ENCODE results near the gene SYNPO. TPM values are rescaled to one million over a fixed set of nuclear protein-coding genes. Genes with fewer than 3 reads are reported as not detected.

The SYNPO gene
- total RNA-seq, 2 donors from 2014 or later, result 0.30 to 0.36 TPM

DNA sequence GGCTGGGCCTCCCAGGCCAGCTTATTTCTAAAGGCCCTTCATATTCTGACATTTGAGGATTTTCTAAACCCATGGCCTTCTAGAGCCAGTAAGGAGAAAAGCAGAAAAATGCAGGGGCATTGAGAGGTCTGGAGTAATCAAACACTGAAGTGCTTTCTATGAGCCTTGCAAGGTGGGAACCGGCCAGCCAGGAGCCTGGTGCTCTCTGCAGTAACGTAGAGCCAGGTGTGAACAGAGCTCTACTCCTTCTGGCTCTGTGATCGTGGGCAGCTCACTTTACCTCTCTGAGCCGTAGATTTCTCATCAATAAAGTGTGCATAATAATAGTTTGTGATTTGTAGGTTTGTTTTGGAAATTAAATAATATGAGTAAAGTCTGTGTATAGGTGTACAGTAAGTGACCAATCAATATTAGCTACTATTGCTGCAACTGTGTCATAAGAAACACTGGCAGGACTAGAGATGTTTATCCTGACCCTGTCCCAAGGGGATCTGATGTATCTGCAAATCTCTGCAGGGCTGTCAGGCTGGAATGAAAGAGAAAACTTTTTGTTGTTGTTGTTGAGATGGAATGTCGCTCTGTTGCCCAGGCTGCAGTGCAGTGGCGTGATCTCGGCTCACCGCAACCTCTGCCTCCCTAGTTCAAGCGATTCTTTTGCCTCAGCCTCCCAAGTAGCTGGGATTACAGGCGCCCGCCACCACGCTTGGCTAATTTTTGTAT, 2.7 kb downstream of the SYNPO start:
- Mint-ChIP-seq H3K27me3 (ENCODE audit: low read depth) (no peaks in the 10 kb centered on the region), H3K27ac (no peak overlapping the region), H3K4me1 (ENCODE audit: low read depth) (no peaks in the 10 kb centered on the region), H3K36me3 (ENCODE audit: insufficient read depth in 2 of 2) (no peaks in the 10 kb centered on the region), H3K9me3 (no peaks in the 10 kb centered on the region), H3K4me3 (no peak overlapping the region)
- ATAC-seq (replicated peaks in 1 of 2) (no peak), DNase-seq (no peak)

DNA sequence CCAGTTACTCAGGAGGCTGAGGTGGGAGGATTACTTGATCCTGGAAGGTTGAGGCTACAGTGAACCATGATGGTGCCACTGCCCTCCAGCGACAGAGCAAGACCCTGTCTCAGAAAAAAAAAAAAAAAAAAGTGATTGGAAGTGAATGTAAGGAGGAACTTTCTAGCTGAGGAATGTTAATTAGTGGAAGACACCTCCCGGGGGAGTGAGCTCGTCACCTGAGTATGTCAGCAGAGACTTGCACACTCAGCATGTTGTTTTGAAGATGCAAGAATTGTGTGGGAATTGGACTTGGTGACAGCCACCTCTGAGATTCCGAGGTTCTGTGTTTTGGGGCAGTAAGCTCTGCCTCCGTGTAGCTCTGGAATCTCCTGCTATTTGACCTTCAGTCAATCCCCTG, 3.6 kb downstream of the SYNPO start:
- Mint-ChIP-seq H3K4me1 (ENCODE audit: low read depth) (no peaks in the 10 kb centered on the region), H3K9me3 (no peaks in the 10 kb centered on the region)

DNA sequence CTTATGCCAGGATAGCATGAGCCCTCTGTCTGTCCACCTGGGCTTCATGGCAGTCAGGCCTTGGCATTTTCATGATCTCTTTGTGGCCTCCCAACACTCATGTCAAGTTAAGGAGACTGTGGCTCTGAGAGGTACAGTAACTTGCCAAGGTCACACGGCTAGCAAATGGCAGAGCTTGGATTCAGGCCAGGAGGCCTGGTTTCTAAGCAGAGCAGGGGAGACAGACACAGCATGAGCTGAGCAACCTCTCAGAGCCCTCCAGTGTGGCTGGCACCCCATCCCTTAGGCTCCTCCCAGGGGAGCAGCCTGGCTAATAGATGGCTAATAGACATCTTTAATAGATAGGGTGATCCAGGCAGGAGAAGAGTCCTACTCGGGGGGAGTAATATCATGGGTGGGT, 4.1 kb downstream of the SYNPO start:
- H3K36me3 Mint-ChIP-seq (ENCODE audit: insufficient read depth in 2 of 2), result no peaks in the 10 kb centered on the region

More for the DNA sequence above, 3.6 kb downstream of the SYNPO start:
- Mint-ChIP-seq H3K4me3 (no peak overlapping the region), H3K27me3 (ENCODE audit: low read depth) (no peaks in the 10 kb centered on the region), H3K36me3 (ENCODE audit: insufficient read depth in 2 of 2) (no peaks in the 10 kb centered on the region), H3K27ac (no peak overlapping the region)
- no peak for ATAC-seq (replicated peaks in 1 of 2)
- no peak for DNase-seq

DNA sequence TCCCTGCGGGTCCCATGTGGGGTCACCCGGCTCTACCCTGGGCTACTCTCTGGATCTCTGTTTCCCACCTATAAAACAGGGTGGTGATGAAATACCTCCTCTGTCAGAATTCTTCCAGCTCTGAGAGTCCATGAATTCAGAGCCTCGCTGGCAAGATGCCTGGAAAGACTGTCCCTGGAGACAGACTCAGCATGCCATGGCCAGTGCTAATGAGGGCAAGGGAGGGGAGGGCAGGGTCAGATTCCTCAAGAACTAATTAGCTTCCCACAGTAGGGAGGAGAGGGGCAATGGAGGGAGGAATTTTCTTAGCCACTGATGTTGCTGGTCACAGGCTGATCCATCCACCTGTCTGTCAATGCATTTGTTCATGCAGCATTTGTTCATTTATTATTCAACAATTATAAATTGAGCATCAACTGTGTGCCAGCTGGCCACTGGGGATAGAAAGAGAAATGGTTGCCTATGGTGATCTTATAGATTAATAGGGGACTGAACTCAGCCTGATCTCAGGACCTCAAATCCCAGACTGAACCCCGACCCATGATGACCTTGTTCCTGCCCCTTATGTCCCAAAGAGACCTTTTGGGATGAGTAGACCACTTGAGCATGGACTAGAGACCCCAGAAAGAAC, 4.7 kb downstream of the SYNPO start:
- H3K4me1 Mint-ChIP-seq (ENCODE audit: low read depth), result no peaks in the 10 kb centered on the region
- ATAC-seq (replicated peaks in 1 of 2) (no peak), DNase-seq (no peak)
- H3K9me3 Mint-ChIP-seq, result no peaks in the 10 kb centered on the region
- H3K27me3 Mint-ChIP-seq (ENCODE audit: low read depth), result no peaks in the 10 kb centered on the region
- no peak overlapping the region for H3K4me3 Mint-ChIP-seq
- no peak overlapping the region for H3K27ac Mint-ChIP-seq
- no peaks in the 10 kb centered on the region for H3K36me3 Mint-ChIP-seq (ENCODE audit: insufficient read depth in 2 of 2)

More for the DNA sequence above, 4.1 kb downstream of the SYNPO start:
- DNase-seq, result no peak
- H3K4me1 Mint-ChIP-seq (ENCODE audit: low read depth), result no peaks in the 10 kb centered on the region
- no peaks in the 10 kb centered on the region for H3K27me3 Mint-ChIP-seq (ENCODE audit: low read depth)
- H3K27ac Mint-ChIP-seq, result no peak overlapping the region
- no peaks in the 10 kb centered on the region for H3K9me3 Mint-ChIP-seq
- ATAC-seq (replicated peaks in 1 of 2), result no peak
- H3K4me3 Mint-ChIP-seq, result no peak overlapping the region

DNA sequence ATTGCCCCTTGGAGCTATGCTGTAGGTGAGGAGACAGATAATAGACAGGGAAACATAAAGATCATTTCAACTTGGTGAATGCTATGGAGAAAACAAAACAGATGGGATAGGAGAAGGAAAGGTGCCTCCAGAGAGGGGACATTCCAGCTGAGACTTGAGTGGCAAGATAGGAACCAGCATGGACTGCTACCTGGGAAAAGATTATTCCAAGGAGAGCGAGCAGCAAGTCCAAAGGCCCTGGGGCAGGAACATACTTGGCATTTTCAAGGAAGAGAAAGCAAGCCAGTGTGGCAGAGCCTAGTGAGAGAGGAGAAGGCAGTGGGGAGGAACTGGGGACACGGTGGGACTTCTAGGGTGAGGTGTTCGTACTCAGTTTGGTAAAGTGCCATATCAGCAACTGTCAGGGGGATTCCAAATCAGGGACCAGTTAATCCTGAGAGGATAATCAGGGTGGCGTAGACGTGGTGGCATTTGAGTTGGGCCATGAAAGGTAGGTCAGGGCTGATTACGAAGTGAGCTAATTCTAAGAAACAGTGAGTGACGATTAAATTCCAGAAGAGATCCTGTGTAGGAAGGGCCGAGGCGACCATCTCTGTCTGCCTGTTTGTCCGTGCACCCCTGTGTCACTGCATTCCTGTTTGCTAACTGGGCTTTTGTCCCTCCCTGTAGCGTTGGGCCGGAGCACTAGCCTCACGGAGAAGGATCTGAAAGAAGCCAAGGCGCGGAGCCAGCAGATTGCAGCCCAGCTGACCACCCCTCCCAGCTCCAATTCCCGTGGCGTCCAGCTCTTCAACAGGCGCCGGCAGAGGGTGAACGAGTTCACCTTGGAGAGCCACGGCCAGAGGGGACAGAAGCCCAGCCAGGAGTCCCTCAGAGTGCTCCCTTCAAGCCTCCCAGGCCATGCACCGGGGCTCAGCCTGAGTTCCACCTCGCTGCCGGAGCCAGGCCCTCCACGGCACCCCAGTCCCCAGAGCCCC, 7.1 kb downstream of the SYNPO start:
- Mint-ChIP-seq H3K9me3 (no peaks in the 10 kb centered on the region), H3K27me3 (ENCODE audit: low read depth) (no peaks in the 10 kb centered on the region), H3K4me3 (no peak overlapping the region), H3K36me3 (ENCODE audit: insufficient read depth in 2 of 2) (no peaks in the 10 kb centered on the region), H3K4me1 (ENCODE audit: low read depth) (no peaks in the 10 kb centered on the region), H3K27ac (no peak overlapping the region)
- no peak for ATAC-seq (replicated peaks in 1 of 2)
- no peak for DNase-seq

DNA sequence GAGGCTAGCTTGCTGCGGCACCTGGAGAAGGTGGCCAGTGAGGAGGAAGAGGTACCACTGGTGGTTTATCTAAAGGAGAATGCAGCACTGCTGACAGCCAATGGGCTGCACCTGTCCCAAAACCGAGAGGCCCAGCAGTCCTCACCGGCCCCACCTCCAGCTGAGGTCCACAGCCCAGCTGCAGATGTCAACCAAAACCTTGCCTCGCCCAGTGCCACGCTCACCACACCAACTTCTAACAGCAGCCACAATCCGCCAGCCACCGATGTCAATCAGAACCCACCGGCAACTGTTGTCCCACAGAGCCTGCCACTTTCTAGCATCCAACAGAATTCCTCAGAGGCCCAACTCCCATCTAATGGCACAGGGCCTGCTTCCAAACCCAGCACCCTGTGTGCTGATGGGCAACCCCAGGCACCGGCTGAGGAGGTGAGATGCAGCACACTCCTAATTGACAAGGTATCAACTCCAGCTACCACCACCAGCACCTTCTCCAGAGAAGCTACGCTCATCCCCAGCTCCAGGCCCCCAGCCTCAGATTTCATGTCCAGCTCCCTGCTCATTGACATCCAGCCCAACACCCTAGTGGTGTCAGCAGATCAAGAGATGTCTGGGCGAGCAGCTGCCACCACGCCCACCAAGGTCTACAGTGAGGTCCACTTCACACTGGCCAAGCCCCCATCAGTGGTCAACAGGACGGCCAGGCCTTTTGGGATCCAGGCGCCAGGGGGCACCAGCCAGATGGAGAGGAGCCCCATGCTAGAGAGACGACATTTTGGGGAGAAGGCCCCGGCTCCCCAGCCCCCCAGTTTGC, 8.0 kb downstream of the SYNPO start:
- no peak overlapping the region for H3K27ac Mint-ChIP-seq
- H3K9me3 Mint-ChIP-seq, result no peaks in the 10 kb centered on the region
- no peak overlapping the region for H3K4me3 Mint-ChIP-seq
- no peaks in the 10 kb centered on the region for H3K36me3 Mint-ChIP-seq (ENCODE audit: insufficient read depth in 2 of 2)
- DNase-seq, result no peak
- H3K4me1 Mint-ChIP-seq (ENCODE audit: low read depth), result no peaks in the 10 kb centered on the region
- no peaks in the 10 kb centered on the region for H3K27me3 Mint-ChIP-seq (ENCODE audit: low read depth)
- no peak for ATAC-seq (replicated peaks in 1 of 2)

DNA sequence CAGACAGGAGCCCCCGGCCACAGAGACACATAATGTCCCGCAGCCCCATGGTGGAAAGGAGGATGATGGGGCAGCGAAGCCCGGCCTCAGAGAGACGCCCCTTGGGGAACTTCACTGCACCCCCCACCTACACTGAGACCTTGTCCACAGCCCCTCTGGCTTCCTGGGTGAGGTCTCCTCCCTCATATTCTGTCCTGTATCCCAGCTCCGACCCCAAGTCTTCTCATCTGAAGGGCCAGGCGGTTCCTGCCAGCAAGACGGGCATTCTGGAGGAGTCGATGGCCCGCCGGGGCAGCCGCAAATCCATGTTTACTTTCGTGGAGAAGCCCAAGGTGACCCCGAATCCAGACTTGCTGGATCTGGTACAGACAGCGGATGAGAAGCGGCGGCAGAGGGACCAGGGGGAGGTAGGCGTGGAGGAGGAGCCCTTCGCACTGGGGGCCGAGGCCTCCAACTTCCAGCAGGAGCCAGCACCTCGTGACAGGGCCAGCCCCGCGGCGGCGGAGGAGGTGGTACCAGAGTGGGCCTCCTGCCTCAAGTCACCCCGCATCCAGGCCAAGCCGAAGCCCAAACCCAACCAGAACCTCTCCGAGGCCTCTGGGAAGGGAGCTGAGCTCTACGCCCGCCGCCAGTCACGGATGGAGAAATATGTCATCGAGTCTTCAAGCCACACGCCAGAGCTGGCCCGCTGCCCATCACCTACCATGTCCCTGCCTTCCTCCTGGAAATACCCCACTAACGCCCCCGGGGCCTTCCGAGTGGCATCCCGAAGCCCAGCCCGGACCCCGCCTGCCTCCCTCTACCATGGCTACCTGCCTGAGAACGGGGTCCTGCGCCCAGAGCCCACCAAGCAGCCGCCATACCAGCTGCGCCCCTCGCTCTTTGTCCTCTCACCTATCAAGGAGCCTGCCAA, 8.9 kb downstream of the SYNPO start:
- no peaks in the 10 kb centered on the region for H3K27me3 Mint-ChIP-seq (ENCODE audit: low read depth)
- no peaks in the 10 kb centered on the region for H3K36me3 Mint-ChIP-seq (ENCODE audit: insufficient read depth in 2 of 2)
- no peaks in the 10 kb centered on the region for H3K4me1 Mint-ChIP-seq (ENCODE audit: low read depth)
- ATAC-seq (replicated peaks in 1 of 2), result no peak
- H3K9me3 Mint-ChIP-seq, result no peaks in the 10 kb centered on the region
- no peak overlapping the region for H3K4me3 Mint-ChIP-seq
- no peak for DNase-seq
- no peak overlapping the region for H3K27ac Mint-ChIP-seq

DNA sequence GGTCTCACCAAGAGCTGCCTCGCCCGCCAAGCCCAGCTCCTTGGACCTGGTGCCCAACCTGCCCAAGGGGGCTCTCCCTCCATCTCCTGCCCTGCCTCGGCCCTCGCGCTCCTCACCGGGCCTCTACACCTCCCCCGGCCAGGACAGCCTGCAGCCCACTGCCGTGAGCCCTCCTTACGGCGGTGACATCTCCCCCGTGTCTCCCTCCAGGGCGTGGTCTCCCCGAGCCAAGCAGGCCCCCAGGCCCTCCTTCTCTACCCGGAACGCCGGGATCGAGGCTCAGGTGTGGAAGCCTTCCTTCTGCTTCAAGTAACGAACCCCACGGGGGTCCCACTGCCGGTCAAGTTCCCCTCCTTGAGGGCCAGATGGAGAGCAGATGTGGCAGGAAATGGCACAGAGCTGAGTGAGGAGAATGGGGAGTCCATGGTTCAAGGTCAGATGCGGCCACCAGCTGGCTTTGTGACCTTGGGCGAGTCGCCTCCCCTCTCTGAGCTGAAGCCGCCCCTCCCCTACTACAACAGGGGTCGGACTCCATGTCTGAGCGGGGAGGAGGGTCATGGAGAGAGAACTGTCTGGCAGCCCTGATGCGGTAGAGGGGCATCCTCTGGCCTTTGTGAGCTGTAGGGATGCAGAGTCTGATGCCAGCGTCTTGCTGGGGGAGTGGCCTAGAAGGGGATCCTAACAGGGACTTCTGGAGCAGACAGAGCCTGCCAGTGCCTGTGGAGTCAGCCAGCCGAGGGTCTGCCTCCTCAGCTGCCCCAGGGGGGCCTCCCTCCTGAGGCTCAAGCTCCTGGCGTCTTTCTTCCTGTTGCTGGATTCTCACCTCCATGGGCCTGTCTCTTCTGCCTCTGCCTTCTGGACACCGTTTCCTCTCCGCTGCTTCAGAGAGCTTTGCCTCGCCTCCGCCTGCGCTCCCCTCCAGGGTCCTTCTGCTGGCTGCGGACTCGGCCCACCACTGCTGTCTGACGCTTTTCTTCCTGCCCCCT, 9.9 kb downstream of the SYNPO start:
- Mint-ChIP-seq H3K4me3 (no peak overlapping the region), H3K36me3 (ENCODE audit: insufficient read depth in 2 of 2) (no peaks in the 10 kb centered on the region), H3K9me3 (no peaks in the 10 kb centered on the region), H3K27me3 (ENCODE audit: low read depth) (no peaks in the 10 kb centered on the region), H3K4me1 (ENCODE audit: low read depth) (no peaks in the 10 kb centered on the region), H3K27ac (no peak overlapping the region)
- DNase-seq (no peak), ATAC-seq (replicated peaks in 1 of 2) (no peak)

DNA sequence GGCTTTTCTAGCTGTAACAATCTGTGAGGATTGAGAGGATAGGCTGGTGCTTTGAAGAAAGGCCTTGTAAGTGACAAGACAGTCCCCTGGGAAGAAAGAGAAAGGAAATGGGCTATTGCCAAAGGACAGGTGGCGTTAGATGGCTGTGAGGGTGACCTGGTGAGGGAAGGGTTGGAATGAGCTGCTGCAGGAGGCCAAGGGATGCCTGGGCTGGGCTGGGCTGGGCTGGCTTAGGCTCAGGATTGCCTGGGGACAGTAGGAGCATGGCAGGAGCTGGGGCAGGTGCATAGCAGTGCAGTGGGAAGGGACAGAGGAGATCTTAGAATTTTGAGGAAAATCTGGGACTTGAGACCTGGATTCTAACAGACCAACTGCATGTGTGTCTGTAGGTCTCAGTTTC, 10.9 kb downstream of the SYNPO start:
- no peak overlapping the region for H3K4me3 Mint-ChIP-seq
- ATAC-seq (replicated peaks in 1 of 2) (no peak), DNase-seq (no peak)
- no peaks in the 10 kb centered on the region for H3K4me1 Mint-ChIP-seq (ENCODE audit: low read depth)
- H3K27me3 Mint-ChIP-seq (ENCODE audit: low read depth), result no peaks in the 10 kb centered on the region
- H3K27ac Mint-ChIP-seq, result no peak overlapping the region
- H3K36me3 Mint-ChIP-seq (ENCODE audit: insufficient read depth in 2 of 2), result no peaks in the 10 kb centered on the region
- no peaks in the 10 kb centered on the region for H3K9me3 Mint-ChIP-seq

DNA sequence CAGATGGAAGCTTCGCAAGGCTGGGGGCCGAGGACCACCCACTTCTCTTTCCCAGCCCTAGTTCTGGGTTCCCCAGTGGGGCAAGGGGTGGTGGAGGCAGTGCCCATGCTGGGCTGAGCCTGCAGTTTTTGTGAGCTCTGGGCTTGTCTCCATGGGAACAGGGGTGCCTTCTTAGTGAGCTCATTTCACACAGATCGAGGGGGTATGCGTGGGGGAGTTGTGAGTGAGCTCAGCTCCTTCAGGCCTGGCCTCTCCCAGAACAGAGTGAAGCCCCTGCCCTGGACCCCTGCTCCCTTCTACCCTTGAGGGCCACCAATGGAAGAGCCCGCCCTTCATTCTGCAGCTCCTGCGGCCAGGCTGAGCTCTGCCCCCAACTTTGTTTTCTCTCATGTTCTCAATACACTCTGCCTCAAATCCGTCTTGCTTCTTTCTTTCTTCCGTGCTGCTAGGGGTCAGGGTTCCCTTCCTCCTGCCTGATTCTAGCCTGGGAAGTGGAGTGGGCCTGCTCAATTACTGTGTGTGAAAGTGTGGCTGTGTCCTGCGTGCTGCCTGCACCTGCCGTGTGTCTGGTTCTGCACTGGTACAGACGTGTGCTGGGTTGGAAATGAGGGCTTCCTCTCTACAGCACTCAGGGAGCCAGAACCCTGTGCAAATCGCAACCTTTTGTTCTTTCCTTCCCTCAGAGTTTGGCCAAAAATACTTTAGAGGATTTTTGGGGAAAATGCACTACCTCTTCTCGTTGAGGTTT, 11.6 kb downstream of the SYNPO start:
- ATAC-seq (replicated peaks in 1 of 2) (no peak), DNase-seq (no peak)
- Mint-ChIP-seq H3K36me3 (ENCODE audit: insufficient read depth in 2 of 2) (no peaks in the 10 kb centered on the region), H3K4me1 (ENCODE audit: low read depth) (no peaks in the 10 kb centered on the region), H3K9me3 (no peaks in the 10 kb centered on the region), H3K27me3 (ENCODE audit: low read depth) (no peaks in the 10 kb centered on the region), H3K27ac (no peak overlapping the region), H3K4me3 (no peak overlapping the region)

Measured in activated T-cell treated with anti-CD3 and anti-CD28 coated beads, Interleukin-2, amount 50 U/mL, for 72 hours (primary cell).